ENCODE measurements around the gene GRK6.

Gene GRK6

GRCh38 chr5:177487975-177488374 lies 61.5 kb downstream of the GRK6 start:
- no peaks in the 10 kb centered on the region for H3K9me3 ChIP-seq (ENCODE audit: control insufficient read depth in 1 of 2, low read length in 2 of 2)
- peaks cover 0 to 4% of the 10 kb centered on the region in 2 donors for H3K4me1 ChIP-seq (ENCODE audit: control insufficient read depth in 1 of 2, insufficient read depth in 2 of 2, low read length in 2 of 2)
- H3K27ac ChIP-seq (ENCODE audit: low read depth, low read length): no peak overlapping the region
- peaks cover 6 to 19% of the 10 kb centered on the region in 2 donors for H3K36me3 ChIP-seq (ENCODE audit: control insufficient read depth in 1 of 2, insufficient read depth in 2 of 2, low read length in 2 of 2)
- no peak overlapping the region for H3K4me3 ChIP-seq (ENCODE audit: low read depth in 1 of 2, low read length in 2 of 2)
- H3K27me3 ChIP-seq (ENCODE audit: control insufficient read depth in 1 of 2, insufficient read depth in 2 of 2, low read length in 2 of 2): no peaks in the 10 kb centered on the region
- H3K9ac ChIP-seq (ENCODE audit: low read depth in 1 of 2, low read length in 2 of 2): no peak overlapping the region

GRCh38 chr5:177489119-177489716 lies 62.7 kb downstream of the GRK6 start:
- Histone ChIP-seq H3K36me3 (ENCODE audit: control insufficient read depth in 1 of 2, insufficient read depth in 2 of 2, low read length in 2 of 2) (peaks cover 6 to 13% of the 10 kb centered on the region in 2 donors), H3K27ac (ENCODE audit: low read depth, low read length) (no peak overlapping the region), H3K9ac (ENCODE audit: low read depth in 1 of 2, low read length in 2 of 2) (no peak overlapping the region), H3K27me3 (ENCODE audit: control insufficient read depth in 1 of 2, insufficient read depth in 2 of 2, low read length in 2 of 2) (no peaks in the 10 kb centered on the region), H3K9me3 (ENCODE audit: control insufficient read depth in 1 of 2, low read length in 2 of 2) (no peaks in the 10 kb centered on the region), H3K4me1 (ENCODE audit: control insufficient read depth in 1 of 2, insufficient read depth in 2 of 2, low read length in 2 of 2) (peaks cover 0 to 9% of the 10 kb centered on the region in 2 donors), H3K4me3 (ENCODE audit: low read depth in 1 of 2, low read length in 2 of 2) (no peak overlapping the region)

GRCh38 chr5:177490311-177490991 lies 64.0 kb downstream of the GRK6 start:
- Histone ChIP-seq H3K36me3 (ENCODE audit: control insufficient read depth in 1 of 2, insufficient read depth in 2 of 2, low read length in 2 of 2) (peaks cover 6 to 13% of the 10 kb centered on the region in 2 donors), H3K4me3 (ENCODE audit: low read depth in 1 of 2, low read length in 2 of 2) (no peak overlapping the region), H3K27ac (ENCODE audit: low read depth, low read length) (no peak overlapping the region), H3K4me1 (ENCODE audit: control insufficient read depth in 1 of 2, insufficient read depth in 2 of 2, low read length in 2 of 2) (peaks cover 6 to 19% of the 10 kb centered on the region in 2 donors), H3K9ac (ENCODE audit: low read depth in 1 of 2, low read length in 2 of 2) (no peak overlapping the region), H3K9me3 (ENCODE audit: control insufficient read depth in 1 of 2, low read length in 2 of 2) (no peaks in the 10 kb centered on the region), H3K27me3 (ENCODE audit: control insufficient read depth in 1 of 2, insufficient read depth in 2 of 2, low read length in 2 of 2) (no peaks in the 10 kb centered on the region)

GRCh38 chr5:177490992-177491391 lies 64.5 kb downstream of the GRK6 start:
- Histone ChIP-seq H3K27me3 (ENCODE audit: control insufficient read depth in 1 of 2, insufficient read depth in 2 of 2, low read length in 2 of 2) (no peaks in the 10 kb centered on the region), H3K27ac (ENCODE audit: low read depth, low read length) (no peak overlapping the region), H3K4me3 (ENCODE audit: low read depth in 1 of 2, low read length in 2 of 2) (no peak overlapping the region), H3K4me1 (ENCODE audit: control insufficient read depth in 1 of 2, insufficient read depth in 2 of 2, low read length in 2 of 2) (peaks cover 6 to 24% of the 10 kb centered on the region in 2 donors), H3K9ac (ENCODE audit: low read depth in 1 of 2, low read length in 2 of 2) (no peak overlapping the region), H3K9me3 (ENCODE audit: control insufficient read depth in 1 of 2, low read length in 2 of 2) (no peaks in the 10 kb centered on the region), H3K36me3 (ENCODE audit: control insufficient read depth in 1 of 2, insufficient read depth in 2 of 2, low read length in 2 of 2) (peaks cover 6 to 13% of the 10 kb centered on the region in 2 donors)

GRCh38 chr5:177491429-177491945 lies 65.0 kb downstream of the GRK6 start:
- Histone ChIP-seq H3K9me3 (ENCODE audit: control insufficient read depth in 1 of 2, low read length in 2 of 2) (no peaks in the 10 kb centered on the region), H3K27ac (ENCODE audit: low read depth, low read length) (no peak overlapping the region), H3K4me3 (ENCODE audit: low read depth in 1 of 2, low read length in 2 of 2) (no peak overlapping the region), H3K27me3 (ENCODE audit: control insufficient read depth in 1 of 2, insufficient read depth in 2 of 2, low read length in 2 of 2) (no peaks in the 10 kb centered on the region), H3K9ac (ENCODE audit: low read depth in 1 of 2, low read length in 2 of 2) (no peak overlapping the region), H3K36me3 (ENCODE audit: control insufficient read depth in 1 of 2, insufficient read depth in 2 of 2, low read length in 2 of 2) (peaks cover 6 to 13% of the 10 kb centered on the region in 2 donors), H3K4me1 (ENCODE audit: control insufficient read depth in 1 of 2, insufficient read depth in 2 of 2, low read length in 2 of 2) (peaks cover 6 to 29% of the 10 kb centered on the region in 2 donors)

GRCh38 chr5:177491983-177492746 lies 65.7 kb downstream of the GRK6 start:
- Histone ChIP-seq H3K27ac (ENCODE audit: low read depth, low read length) (no peak overlapping the region), H3K27me3 (ENCODE audit: control insufficient read depth in 1 of 2, insufficient read depth in 2 of 2, low read length in 2 of 2) (no peaks in the 10 kb centered on the region), H3K4me1 (ENCODE audit: control insufficient read depth in 1 of 2, insufficient read depth in 2 of 2, low read length in 2 of 2) (peaks cover 6 to 31% of the 10 kb centered on the region in 2 donors), H3K9me3 (ENCODE audit: control insufficient read depth in 1 of 2, low read length in 2 of 2) (no peaks in the 10 kb centered on the region), H3K9ac (ENCODE audit: low read depth in 1 of 2, low read length in 2 of 2) (no peak overlapping the region), H3K36me3 (ENCODE audit: control insufficient read depth in 1 of 2, insufficient read depth in 2 of 2, low read length in 2 of 2) (peaks cover 6 to 13% of the 10 kb centered on the region in 2 donors), H3K4me3 (ENCODE audit: low read depth in 1 of 2, low read length in 2 of 2) (no peak overlapping the region)

All from duodenal mucosa (tissue), 2 donors.